GM19043 (cell line): ENCODE results near the gene ZDHHC8.

Experiments
- ATAC-seq: cut with Tn5 transposase; IDR thresholded peaks from one replicate; pipeline ENCODE4 v1.9.1; 2021; ENCODE audit warnings: low read depth; ENCODE audit not compliant: unreplicated experiment

The ZDHHC8 gene

DNA sequence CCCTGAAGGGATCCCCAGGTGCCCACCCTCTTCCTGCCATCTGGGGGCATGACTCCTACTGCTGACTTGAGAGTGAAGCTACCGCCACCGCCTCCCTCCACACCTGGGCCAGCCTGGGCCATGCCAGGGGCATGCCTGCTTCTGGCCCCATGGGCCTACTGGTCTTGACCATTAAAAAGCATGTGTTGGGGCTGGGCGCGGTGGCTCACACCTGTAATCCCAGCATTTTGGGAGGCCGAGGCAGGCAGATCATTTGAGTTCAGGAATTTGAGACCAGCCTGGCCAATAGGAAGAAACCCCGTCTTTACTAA, 56.9 kb downstream of the ZDHHC8 start:
- no peak for ATAC-seq

DNA sequence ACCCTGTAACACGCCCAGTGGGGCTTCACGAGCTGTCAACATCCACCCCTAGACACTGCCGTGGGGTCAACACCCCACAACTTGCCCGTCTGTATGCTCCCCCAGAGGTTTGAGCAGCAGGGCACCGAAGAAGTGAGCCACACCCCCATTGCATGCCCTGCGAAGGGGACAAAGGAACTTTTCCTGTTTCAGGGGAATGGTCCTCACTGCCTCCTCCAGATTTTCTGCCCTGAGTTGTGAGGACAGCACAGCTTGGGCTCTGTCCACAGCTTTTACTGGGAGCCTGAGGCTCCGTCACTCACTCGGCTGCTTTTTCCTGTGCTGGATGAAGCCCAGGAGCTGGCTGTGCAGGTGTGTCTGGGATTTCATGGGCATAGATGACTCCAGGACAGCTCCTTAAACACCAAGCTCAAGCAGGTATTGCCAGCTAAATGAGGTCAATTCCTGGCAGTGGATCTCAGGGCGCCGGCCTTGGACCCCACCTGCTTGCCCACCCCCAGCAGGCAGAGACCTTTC, 59.5 kb downstream of the ZDHHC8 start:
- ATAC-seq = no peak

DNA sequence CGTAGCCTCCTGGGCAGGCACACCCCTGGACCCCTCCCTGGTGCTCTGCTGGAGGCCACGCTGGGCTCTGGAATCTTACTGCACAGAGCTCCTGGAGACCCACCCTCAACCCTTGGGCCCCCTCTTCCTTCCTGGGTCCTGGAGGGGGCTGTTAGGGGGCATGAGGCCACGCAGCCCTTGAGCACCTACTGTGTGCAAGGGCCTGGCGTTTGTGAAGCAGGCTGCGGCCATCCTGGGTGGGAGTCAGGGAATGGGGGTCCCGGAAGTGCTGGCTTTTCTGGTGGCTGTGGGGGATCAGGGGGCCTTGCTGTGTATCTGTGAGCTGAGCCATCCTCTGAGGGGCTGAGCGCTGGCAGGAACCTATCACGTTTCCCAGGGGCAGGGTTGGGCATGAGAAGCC, 60.2 kb downstream of the ZDHHC8 start:
- no peak for ATAC-seq

DNA sequence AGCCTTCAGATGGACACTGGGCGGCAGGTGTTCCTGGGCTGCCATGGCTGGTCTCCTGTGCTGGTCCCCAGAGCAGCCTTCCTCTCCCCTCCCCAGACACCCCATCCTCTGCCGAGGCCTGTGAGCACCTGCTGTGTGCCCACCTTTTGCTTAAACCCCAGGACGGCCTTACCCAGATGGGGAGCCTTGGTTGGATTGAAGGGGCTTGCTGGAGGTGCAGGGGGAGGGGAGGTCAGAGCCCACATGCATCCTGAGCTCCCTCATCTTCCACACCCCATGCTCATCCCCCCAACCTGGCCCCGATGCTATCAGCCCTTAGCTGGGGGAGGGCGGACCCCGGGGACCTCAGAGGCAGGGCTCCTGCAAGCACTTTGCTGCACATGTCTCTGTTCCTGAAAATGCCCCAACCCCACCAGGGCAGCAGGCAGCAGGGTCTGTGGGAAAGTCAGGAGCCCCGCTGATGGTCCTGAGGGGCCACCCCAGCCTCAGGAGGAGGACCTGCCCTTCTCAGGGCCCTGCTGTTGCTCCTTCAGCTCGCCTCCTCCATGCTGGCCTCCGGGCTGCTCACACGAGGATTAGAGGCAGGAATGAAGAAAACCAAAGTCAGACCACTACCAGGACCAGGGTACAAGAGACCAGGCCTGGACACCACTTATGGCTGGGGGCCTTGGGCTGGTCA, 60.8 kb downstream of the ZDHHC8 start:
- no peak for ATAC-seq

DNA sequence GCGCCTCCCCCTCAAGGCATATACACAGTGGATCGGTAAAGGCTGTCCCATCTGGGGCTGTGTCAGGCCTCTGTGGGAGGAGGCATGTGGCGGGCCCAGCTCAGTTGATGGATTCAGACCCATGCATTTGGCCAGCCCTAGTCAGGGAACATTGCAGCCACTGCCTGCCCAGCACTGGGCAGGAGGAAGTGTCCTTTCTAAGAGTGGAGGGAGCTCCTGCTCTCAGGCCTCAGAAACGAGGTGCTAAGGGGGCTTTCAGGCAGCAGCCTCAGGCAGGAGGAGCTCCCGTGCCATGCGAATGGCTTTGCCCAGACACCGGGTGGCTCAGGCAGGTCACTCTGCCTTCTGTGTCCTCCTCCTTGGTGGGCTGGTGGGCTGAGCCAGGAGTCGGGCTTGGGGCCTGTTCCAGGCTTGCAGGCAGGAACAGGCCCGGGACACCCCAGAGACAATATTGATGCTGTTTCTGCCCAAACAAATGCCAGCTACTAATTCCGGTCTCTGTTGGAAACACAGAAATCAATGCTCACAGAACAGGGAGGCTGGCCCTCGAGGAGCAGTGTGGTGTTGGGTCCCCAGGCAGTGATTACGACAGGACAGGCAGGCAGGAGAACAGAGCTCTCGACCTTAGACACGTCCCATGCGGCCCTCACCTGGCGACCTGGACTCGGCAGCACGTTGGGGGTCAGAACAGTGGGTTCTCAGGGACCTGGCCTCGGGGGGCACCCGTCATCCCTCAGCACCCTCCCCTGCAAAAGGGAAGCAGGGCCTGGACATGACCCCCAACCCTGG, 61.6 kb downstream of the ZDHHC8 start:
- ATAC-seq = no peak

DNA sequence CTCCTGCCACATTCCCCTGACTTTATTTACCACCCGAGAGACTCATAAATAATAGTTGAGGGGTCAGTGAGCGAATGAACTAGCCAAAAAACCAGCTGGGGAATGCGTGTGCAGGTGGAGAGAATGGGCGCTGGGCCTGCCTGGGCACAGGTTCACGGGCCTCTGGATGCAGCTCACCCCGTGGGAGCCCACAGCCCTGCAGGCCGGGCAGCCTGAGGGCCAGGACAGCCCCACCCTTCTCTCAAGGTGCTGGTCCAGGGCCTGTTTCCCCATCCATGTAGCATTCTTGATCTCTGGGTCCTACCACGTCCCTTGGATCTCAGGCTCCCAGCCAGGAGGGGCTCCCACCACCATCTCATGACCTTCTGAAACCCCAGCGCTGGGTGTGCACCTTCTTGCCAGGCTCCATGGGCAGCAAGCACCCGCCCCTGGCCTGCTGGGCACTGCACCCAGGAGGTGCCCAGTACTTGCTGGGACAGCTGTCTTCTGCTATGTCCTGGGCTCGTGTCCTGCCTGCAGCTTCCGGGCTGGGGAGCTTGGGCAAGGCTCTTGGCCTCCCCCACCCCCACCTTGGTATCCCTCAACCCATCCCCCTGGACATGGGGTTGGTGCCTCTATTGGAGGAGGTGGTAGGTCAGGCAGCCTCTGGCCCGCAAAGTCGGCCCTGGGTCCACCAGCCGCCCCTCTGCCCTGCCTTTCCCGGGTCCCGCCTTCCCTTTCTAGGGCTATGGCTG, 62.3 kb downstream of the ZDHHC8 start:
- ATAC-seq = no peak

DNA sequence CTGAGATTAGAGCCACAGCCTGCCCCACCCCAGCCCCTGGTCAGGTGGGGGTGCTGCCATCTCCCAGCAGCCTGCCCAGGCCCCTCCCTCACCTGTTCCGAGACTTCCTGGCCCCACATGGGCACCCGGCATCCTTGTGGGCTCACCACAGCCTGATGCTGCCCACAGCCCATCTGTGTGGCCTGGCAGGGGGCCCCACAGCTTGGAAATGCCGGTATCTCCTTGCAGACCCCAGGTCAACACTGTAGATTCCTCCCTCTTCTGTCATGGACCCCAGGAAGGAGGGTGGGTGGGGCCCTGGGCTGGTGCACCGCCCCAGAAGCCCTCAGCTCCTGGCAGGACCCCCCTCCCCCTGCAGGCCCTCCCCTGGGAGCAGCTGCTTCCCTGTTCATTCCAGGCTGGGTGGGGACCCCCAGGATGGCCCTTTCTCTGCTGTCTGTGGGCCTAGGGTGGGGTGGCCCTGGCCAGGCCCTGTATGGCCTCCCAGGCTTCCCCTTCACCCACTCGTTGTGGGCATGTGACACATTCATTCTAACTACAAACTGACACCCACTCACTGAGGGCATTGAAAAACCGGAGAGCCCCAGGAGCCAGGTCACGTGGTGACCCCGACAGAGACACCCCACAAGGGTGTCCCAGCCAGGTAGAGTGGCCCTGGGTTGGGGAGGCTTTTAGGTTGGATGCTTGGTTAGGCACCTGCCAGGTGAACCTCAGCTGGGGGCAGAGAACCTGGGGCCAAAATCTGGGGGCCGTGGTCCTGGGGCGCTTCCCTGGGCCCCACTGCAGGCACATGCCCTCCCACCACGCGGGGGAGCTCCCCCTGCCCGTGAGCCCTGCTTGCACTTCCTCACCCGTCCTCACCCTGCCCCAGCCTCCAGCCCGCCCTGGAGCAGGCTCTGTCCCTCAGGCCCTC, 63.3 kb downstream of the ZDHHC8 start:
- no peak for ATAC-seq

DNA sequence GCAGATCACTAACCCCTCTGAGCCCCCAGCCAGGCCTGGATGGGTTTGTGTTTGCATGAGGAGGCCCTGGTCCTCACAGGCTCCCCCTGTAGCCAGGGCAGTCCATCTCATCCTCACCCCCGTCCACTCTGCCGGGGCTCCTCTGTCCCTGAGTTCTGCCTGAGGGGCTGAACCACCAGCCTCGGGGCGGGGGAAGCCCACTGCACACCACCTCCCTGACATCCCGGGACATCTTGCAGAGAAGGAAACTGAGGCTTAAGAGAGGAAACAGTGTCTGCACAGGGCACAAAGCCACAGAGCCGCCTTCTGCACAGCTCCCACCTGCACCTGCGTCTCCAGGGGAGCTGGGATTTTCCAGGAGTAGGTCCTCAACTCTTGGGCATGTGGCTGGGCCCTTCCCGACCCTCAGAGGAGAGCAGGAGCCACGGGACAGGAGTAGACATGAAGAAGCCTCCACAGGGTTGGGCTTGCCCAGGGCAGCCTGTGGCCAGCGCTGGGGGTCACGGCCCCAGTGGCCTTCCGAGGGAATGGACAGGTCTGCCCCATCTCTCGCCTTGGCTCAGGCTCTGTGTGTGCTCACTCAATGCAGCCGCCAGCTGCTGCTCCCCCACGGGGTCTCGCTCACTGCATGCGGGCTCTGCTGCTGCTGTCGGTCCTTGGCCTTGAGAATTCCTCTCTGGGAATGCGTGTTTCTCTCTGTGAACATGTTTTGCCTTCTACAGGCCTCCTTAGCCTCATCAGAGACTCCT, 64.7 kb downstream of the ZDHHC8 start:
- ATAC-seq = no peak
